Muscle of arm (tissue), 14 donors: ENCODE results near the gene IGSF1. TPM values are rescaled to one million over a fixed set of nuclear protein-coding genes. Genes with fewer than 3 reads are reported as not detected.

Source experiments
- DNase-seq: peaks from one replicate; pipeline ENCODE4 v3.0.0-alpha.2; 2013
- long read RNA-seq, 11 donors: transcript quantifications; one replicate each; lab custom pipeline, GENCODE V29; 2026
- polyA plus RNA-seq, 12 donors: library from polyadenylated mRNA; unstranded; fragments of 120-200 nt; gene quantifications; one replicate each; pipeline ENCODE4 v1.2.1, GENCODE V29; 2013; ENCODE audit not compliant: insufficient read length in 12 of 12

Gene IGSF1
- polyA plus RNA-seq = 100 to 1,000 TPM in 2 of 12 donors, 10 to 100 TPM in 9, not detected in 1; 39.8 to 121 (median 86.1) TPM
- long read RNA-seq, donor 1, full-length matches to known transcripts = 8 of 21 reads
- long read RNA-seq, donor 1, partial matches to known transcripts = 13 of 21 reads
- long read RNA-seq, donor 1, other reads (novel, unspliced or antisense) = 0 of 21 reads
- long read RNA-seq, donor 2, full-length matches to known transcripts = 5 of 62 reads
- long read RNA-seq, donor 2, partial matches to known transcripts = 57 of 62 reads
- long read RNA-seq, donor 2, other reads (novel, unspliced or antisense) = 0 of 62 reads
- long read RNA-seq, donor 3, partial matches to known transcripts = 37 of 39 reads
- long read RNA-seq, donor 3, other reads (novel, unspliced or antisense) = 0 of 39 reads
- long read RNA-seq, donor 4, partial matches to known transcripts = 6 of 8 reads
- long read RNA-seq, donor 4, other reads (novel, unspliced or antisense) = 0 of 8 reads
- long read RNA-seq, donor 5, full-length matches to known transcripts = 12 of 134 reads
- long read RNA-seq, donor 5, partial matches to known transcripts = 122 of 134 reads
- long read RNA-seq, donor 5, other reads (novel, unspliced or antisense) = 0 of 134 reads
- long read RNA-seq, donor 6, partial matches to known transcripts = 18 of 19 reads
- long read RNA-seq, donor 6, other reads (novel, unspliced or antisense) = 0 of 19 reads
- long read RNA-seq, donor 7, partial matches to known transcripts = 18 of 19 reads
- long read RNA-seq, donor 7, other reads (novel, unspliced or antisense) = 0 of 19 reads
- long read RNA-seq, donor 8, full-length matches to known transcripts = 4 of 87 reads
- long read RNA-seq, donor 8, partial matches to known transcripts = 83 of 87 reads
- long read RNA-seq, donor 8, other reads (novel, unspliced or antisense) = 0 of 87 reads
- long read RNA-seq, donor 9, partial matches to known transcripts = 26 of 26 reads
- long read RNA-seq, donor 9, other reads (novel, unspliced or antisense) = 0 of 26 reads
- long read RNA-seq, donor 10, full-length matches to known transcripts = 10 of 79 reads
- long read RNA-seq, donor 10, partial matches to known transcripts = 69 of 79 reads
- long read RNA-seq, donor 10, other reads (novel, unspliced or antisense) = 0 of 79 reads
- long read RNA-seq, donor 11, full-length matches to known transcripts = 5 of 36 reads
- long read RNA-seq, donor 11, partial matches to known transcripts = 31 of 36 reads
- long read RNA-seq, donor 11, other reads (novel, unspliced or antisense) = 0 of 36 reads

- peak; percentile 74 for DNase-seq
Measured at GRCh38 chrX:131288738-131289511, at the start of gene IGSF1. Gene IGSF1 (minus strand): TSS chrX:131289306. CDS start chrX:131286674, 2,632 bp downstream.

GRCh38 chrX:131332331-131332730 is 43.2 kb upstream of the IGSF1 start:
- no peak for DNase-seq

GRCh38 chrX:131331152-131331551 is 42.0 kb upstream of the IGSF1 start:
- DNase-seq = no peak

- no peak for DNase-seq
Measured at GRCh38 chrX:131330735-131331134, 41.6 kb upstream of the IGSF1 start.

GRCh38 chrX:131322651-131323050 is 33.5 kb upstream of the IGSF1 start:
- no peak for DNase-seq

- DNase-seq = no peak
Measured at GRCh38 chrX:131317326-131317725, 28.2 kb upstream of the IGSF1 start.

- DNase-seq = no peak
Measured at GRCh38 chrX:131316260-131316659, 27.2 kb upstream of the IGSF1 start.

- no peak for DNase-seq
Measured at GRCh38 chrX:131308980-131309379, 19.9 kb upstream of the IGSF1 start.

- DNase-seq = no peak
Measured at GRCh38 chrX:131306601-131307000, 17.5 kb upstream of the IGSF1 start.

GRCh38 chrX:131305926-131306325 is 16.8 kb upstream of the IGSF1 start:
- DNase-seq = no peak

GRCh38 chrX:131302701-131303100 is 13.6 kb upstream of the IGSF1 start:
- DNase-seq = no peak

GRCh38 chrX:131301155-131301554 is 12.0 kb upstream of the IGSF1 start:
- DNase-seq = no peak

- DNase-seq = no peak
Measured at GRCh38 chrX:131298846-131299245, 9.7 kb upstream of the IGSF1 start.

GRCh38 chrX:131298036-131298435 is 8.9 kb upstream of the IGSF1 start:
- no peak for DNase-seq

GRCh38 chrX:131289527-131289926 is 421 bp upstream of the IGSF1 start:
- DNase-seq = no peak

- DNase-seq = no peak
Measured at GRCh38 chrX:131288188-131288587, 918 bp downstream of the IGSF1 start.

- DNase-seq = no peak
Measured at GRCh38 chrX:131287560-131288179, 1.4 kb downstream of the IGSF1 start.

GRCh38 chrX:131279617-131280016 is 9.5 kb downstream of the IGSF1 start:
- DNase-seq = no peak

GRCh38 chrX:131279197-131279596 is 9.9 kb downstream of the IGSF1 start:
- no peak for DNase-seq

- DNase-seq = no peak
Measured at GRCh38 chrX:131277543-131278136, 11.5 kb downstream of the IGSF1 start.
